Measurements from ENCODE around the gene ACO1.

Gene ACO1

DNA sequence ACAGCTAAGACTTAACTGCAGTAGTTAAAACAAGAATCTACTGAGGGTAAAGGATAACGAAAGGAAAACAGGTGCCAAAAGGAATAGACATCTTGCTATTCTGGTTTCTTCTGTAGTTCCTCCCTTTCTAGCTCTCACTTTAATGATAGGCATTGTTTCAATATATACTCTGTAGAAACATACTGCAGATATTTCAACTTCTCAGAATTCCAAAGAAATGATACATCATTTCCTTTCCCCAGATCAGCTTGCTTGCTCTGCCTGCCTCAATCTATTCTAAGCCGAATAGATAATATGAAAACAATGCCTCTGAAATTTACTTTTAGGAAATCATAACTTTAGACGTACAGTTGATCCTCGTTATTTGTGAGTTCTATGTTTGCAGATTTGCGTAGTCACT lies 46.3 kb downstream of the ACO1 start:
- H3K36me3 ChIP-seq = no peaks in the 10 kb centered on the region
- TF ChIP-seq, protein P1, sequence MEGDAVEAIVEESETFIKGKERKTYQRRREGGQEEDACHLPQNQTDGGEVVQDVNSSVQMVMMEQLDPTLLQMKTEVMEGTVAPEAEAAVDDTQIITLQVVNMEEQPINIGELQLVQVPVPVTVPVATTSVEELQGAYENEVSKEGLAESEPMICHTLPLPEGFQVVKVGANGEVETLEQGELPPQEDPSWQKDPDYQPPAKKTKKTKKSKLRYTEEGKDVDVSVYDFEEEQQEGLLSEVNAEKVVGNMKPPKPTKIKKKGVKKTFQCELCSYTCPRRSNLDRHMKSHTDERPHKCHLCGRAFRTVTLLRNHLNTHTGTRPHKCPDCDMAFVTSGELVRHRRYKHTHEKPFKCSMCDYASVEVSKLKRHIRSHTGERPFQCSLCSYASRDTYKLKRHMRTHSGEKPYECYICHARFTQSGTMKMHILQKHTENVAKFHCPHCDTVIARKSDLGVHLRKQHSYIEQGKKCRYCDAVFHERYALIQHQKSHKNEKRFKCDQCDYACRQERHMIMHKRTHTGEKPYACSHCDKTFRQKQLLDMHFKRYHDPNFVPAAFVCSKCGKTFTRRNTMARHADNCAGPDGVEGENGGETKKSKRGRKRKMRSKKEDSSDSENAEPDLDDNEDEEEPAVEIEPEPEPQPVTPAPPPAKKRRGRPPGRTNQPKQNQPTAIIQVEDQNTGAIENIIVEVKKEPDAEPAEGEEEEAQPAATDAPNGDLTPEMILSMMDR (IDR thresholded peaks at IDR 0.05; ENCODE audit: low read depth, low read length) = no peak
- DNase-seq = no peak
- no peak overlapping the region for H3K4me3 ChIP-seq (ENCODE audit: low read depth, low read length)
- H3K9me3 ChIP-seq = no peaks in the 10 kb centered on the region
- no peaks in the 10 kb centered on the region for H3K4me1 ChIP-seq
- no peaks in the 10 kb centered on the region for H3K27me3 ChIP-seq

GRCh38 chr9:32431196-32431595 lies 46.8 kb downstream of the ACO1 start:
- Histone ChIP-seq H3K36me3 (no peaks in the 10 kb centered on the region), H3K9me3 (no peaks in the 10 kb centered on the region), H3K4me3 (ENCODE audit: low read depth, low read length) (no peak overlapping the region), H3K4me1 (no peaks in the 10 kb centered on the region), H3K27me3 (no peaks in the 10 kb centered on the region)
- DNase-seq = no peak
- TF ChIP-seq, protein P1 (IDR thresholded peaks at IDR 0.05; ENCODE audit: low read depth, low read length) = no peak

GRCh38 chr9:32431940-32432555 lies 47.6 kb downstream of the ACO1 start:
- Histone ChIP-seq H3K36me3 (no peaks in the 10 kb centered on the region), H3K27me3 (no peaks in the 10 kb centered on the region), H3K4me1 (no peaks in the 10 kb centered on the region), H3K9me3 (no peaks in the 10 kb centered on the region), H3K4me3 (ENCODE audit: low read depth, low read length) (no peak overlapping the region)
- TF ChIP-seq, protein P1 (IDR thresholded peaks at IDR 0.05; ENCODE audit: low read depth, low read length) = peak; percentile 75
- DNase-seq = peak; percentile 65

DNA sequence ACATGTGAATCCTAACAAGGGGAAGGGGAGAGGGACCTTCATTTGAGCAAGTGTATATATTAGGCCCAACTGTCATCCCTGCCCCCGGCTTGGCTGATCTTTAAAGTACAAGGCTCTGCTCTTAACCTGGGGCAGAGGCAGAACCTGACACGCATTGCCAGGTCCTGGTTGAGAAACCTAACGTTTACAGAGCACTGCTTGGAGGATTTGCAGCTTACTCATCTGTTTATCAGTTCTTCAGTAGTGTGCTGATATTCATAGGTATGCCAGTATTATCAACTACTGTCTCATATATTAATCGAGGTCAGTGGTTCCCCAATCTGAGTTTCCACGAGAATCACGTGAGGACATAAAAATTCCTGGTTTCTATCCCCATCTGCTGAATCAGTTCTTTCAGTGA lies 50.4 kb downstream of the ACO1 start:
- DNase-seq = no peak
- Histone ChIP-seq H3K4me3 (ENCODE audit: low read depth, low read length) (no peak overlapping the region), H3K27me3 (no peaks in the 10 kb centered on the region), H3K36me3 (no peaks in the 10 kb centered on the region), H3K4me1 (no peaks in the 10 kb centered on the region), H3K9me3 (no peaks in the 10 kb centered on the region)
- TF ChIP-seq, protein P1 (IDR thresholded peaks at IDR 0.05; ENCODE audit: low read depth, low read length) = no peak

DNA sequence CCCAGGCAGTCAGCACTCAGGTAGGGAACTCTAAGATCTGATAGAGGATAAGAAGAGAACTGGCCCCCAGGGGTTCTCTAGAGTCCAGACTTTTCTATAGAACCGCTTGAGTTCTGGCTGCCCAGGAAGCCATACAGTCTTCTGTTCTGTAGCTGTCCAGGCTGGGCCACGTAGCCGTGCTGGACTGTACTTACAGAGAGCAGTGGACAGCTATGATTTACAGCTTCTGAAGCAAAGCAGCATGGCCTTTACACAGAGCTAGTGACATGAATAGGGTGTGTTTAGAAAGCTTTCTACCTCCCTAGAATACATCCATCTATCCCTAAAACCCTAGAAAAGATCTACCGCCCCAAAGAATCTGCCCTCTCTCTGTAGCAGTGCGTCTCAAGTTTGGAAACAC lies 57.2 kb downstream of the ACO1 start:
- DNase-seq = no peak
- H3K36me3 ChIP-seq = no peaks in the 10 kb centered on the region
- no peaks in the 10 kb centered on the region for H3K27me3 ChIP-seq
- TF ChIP-seq, protein P1 (IDR thresholded peaks at IDR 0.05; ENCODE audit: low read depth, low read length) = no peak
- H3K9me3 ChIP-seq = no peaks in the 10 kb centered on the region
- no peak overlapping the region for H3K4me3 ChIP-seq (ENCODE audit: low read depth, low read length)
- no peaks in the 10 kb centered on the region for H3K4me1 ChIP-seq

GRCh38 chr9:32442433-32442832 lies 58.0 kb downstream of the ACO1 start:
- no peaks in the 10 kb centered on the region for H3K9me3 ChIP-seq
- no peaks in the 10 kb centered on the region for H3K27me3 ChIP-seq
- H3K4me3 ChIP-seq (ENCODE audit: low read depth, low read length) = no peak overlapping the region
- no peaks in the 10 kb centered on the region for H3K36me3 ChIP-seq
- no peak for DNase-seq
- TF ChIP-seq, protein P1 (IDR thresholded peaks at IDR 0.05; ENCODE audit: low read depth, low read length) = no peak
- no peaks in the 10 kb centered on the region for H3K4me1 ChIP-seq
